SK-N-SH (cell line): ENCODE data around the gene TTC21A. TPM values are rescaled to one million over a fixed set of nuclear protein-coding genes. Genes with fewer than 3 reads are reported as not detected.

ENCODE experiments used
- CTCF ChIA-PET: fragments of 300-600, 350-600 bp; formaldehyde crosslinking; extraction: SDS; loops from one replicate; lab custom pipeline; 2021; lab: Yijun Ruan, JAX
- POLR2A ChIA-PET: fragments of 350-600 bp; sonication (Branson Sonifier 250); formaldehyde crosslinking; extraction: SDS; loops from one replicate; lab custom pipeline; 2020; ENCODE audit warnings: antibody characterized with exemption, inconsistent platforms; lab: Yijun Ruan, JAX
- DNase-seq: peaks from one replicate; pipeline ENCODE4 v3.0.0; 2012
- H2AFZ ChIP-seq: fragments of 200-600 bp; sonication (generic); 2 replicates; pipeline ENCODE4 v1.8.1; 2016; ENCODE audit warnings: antibody characterized with exemption, mild to moderate bottlenecking, low read depth
- H3F3A ChIP-seq: fragments of 200-600 bp; sonication (generic); replicated peaks from 2 replicates; pipeline ENCODE3; 2016; ENCODE audit warnings: antibody characterized with exemption, mild to moderate bottlenecking; ENCODE audit not compliant: insufficient read depth
- H3K27ac ChIP-seq, 2 experiments: fragments of 200-500 bp in 1 of 2; fragments of 200-600 bp in 1 of 2; sonication (Bioruptor generic) in 1 of 2; sonication (generic), shearing (Covaris generic) in 1 of 2; 2 replicates each; pipeline versions ENCODE4 v1.5.1 to v1.6.1; 2014 to 2016; ENCODE audit warnings: low read depth in 2 of 2, inconsistent platforms in 1 of 2, low read length in 1 of 2, mild to moderate bottlenecking in 1 of 2, mixed read lengths in 1 of 2
- H3K27me3 ChIP-seq: fragments of 200-600 bp; sonication (generic), shearing (Covaris generic); 2 replicates; pipeline ENCODE4 v1.6.1; 2016; ENCODE audit warnings: mixed run types; ENCODE audit not compliant: insufficient read depth
- H3K36me3 ChIP-seq, 2 experiments: fragments of 200-500 bp in 1 of 2; fragments of 200-600 bp in 1 of 2; sonication (Bioruptor generic) in 1 of 2; sonication (generic) in 1 of 2; replicated peaks in 1 of 2; 2 replicates each; pipeline versions ENCODE3 to v1.5.1; 2014 to 2016; ENCODE audit warnings: low read length in 1 of 2, mild to moderate bottlenecking in 1 of 2; ENCODE audit not compliant: insufficient read depth in 2 of 2, control insufficient read depth in 1 of 2
- H3K4me1 ChIP-seq, 2 experiments: fragments of 200-500 bp in 1 of 2; fragments of 200-600 bp in 1 of 2; sonication (Bioruptor generic) in 1 of 2; sonication (generic), shearing (Covaris generic) in 1 of 2; 2 replicates each; pipeline versions ENCODE4 v1.5.1 to v1.6.1; 2014 to 2016; ENCODE audit warnings: low read depth in 1 of 2, low read length in 1 of 2, mixed run types in 1 of 2; ENCODE audit not compliant: insufficient read depth in 2 of 2, control insufficient read depth in 1 of 2
- H3K4me2 ChIP-seq: fragments of 200-600 bp; sonication (generic), shearing (Covaris generic); 2 replicates; pipeline ENCODE4 v1.6.1; 2017; ENCODE audit warnings: mixed run types
- H3K4me3 ChIP-seq, 2 experiments: fragments of 200-500 bp in 1 of 2; fragments of 200-600 bp in 1 of 2; sonication (Bioruptor generic) in 1 of 2; sonication (generic), shearing (Covaris generic) in 1 of 2; 2 replicates each; pipeline versions ENCODE4 v1.5.1 to v1.8.1; 2014 to 2016; ENCODE audit warnings: low read depth in 2 of 2, inconsistent platforms in 1 of 2, low read length in 1 of 2, mild to moderate bottlenecking in 1 of 2, mixed read lengths in 1 of 2, moderate library complexity in 1 of 2
- H3K79me2 ChIP-seq: fragments of 200-600 bp; sonication (generic); 2 replicates; pipeline ENCODE4 v1.8.1; 2017; ENCODE audit warnings: mild to moderate bottlenecking; ENCODE audit not compliant: insufficient read depth
- H3K9ac ChIP-seq: fragments of 200-600 bp; sonication (generic); 2 replicates; pipeline ENCODE4 v1.6.1; 2017; ENCODE audit warnings: mixed run types
- H3K9me2 ChIP-seq: fragments of 200-600 bp; sonication (generic); 2 replicates; pipeline ENCODE4 v1.6.1; 2017; ENCODE audit warnings: mixed run types
- H3K9me3 ChIP-seq: fragments of 200-600 bp; sonication (generic); 2 replicates; pipeline ENCODE4 v1.6.1; 2017; ENCODE audit warnings: mixed run types, mild to moderate bottlenecking, moderate library complexity
- H4K20me1 ChIP-seq: fragments of 200-600 bp; sonication (generic); 2 replicates; pipeline ENCODE4 v1.6.1; 2017; ENCODE audit warnings: mild to moderate bottlenecking, mixed run types; ENCODE audit not compliant: insufficient read depth
- CTCF ChIP-seq: fragments of 200-600 bp; sonication (generic); IDR thresholded peaks from 2 replicates; pipeline ENCODE4 v1.6.1; 2017; ENCODE audit warnings: antibody characterized with exemption, mild to moderate bottlenecking, moderate library complexity
- FOSL2 ChIP-seq: IDR thresholded peaks from 2 replicates; pipeline ENCODE4 v1.4.0; 2012; ENCODE audit warnings: low read depth, mild to moderate bottlenecking, moderate library complexity, borderline replicate concordance
- FOXJ3 ChIP-seq: sonication (generic); formaldehyde crosslinking; IDR thresholded peaks from 2 replicates; pipeline ENCODE4 v1.5.1; 2020; ENCODE audit warnings: mild to moderate bottlenecking, missing genetic modification reagents
- FOXM1 ChIP-seq: IDR thresholded peaks from 2 replicates; pipeline ENCODE4 v1.4.0; 2012; ENCODE audit warnings: low read depth, mild to moderate bottlenecking
- GABPA ChIP-seq: IDR thresholded peaks from 2 replicates; pipeline ENCODE4 v1.4.0; 2012; ENCODE audit warnings: low read depth, mild to moderate bottlenecking
- GATA2 ChIP-seq: sonication (generic); formaldehyde crosslinking; IDR thresholded peaks from 2 replicates; pipeline ENCODE4 v1.5.0; 2020; ENCODE audit warnings: mild to moderate bottlenecking, missing genetic modification reagents
- IRF3 ChIP-seq: fragments of 150-350 bp; IDR thresholded peaks from 2 replicates; pipeline ENCODE4 v1.6.1; 2016; ENCODE audit warnings: mild to moderate bottlenecking, low read depth, low read length
- JUND ChIP-seq: IDR thresholded peaks from 2 replicates; pipeline ENCODE4 v1.4.0; 2012
- MXI1 ChIP-seq: IDR thresholded peaks from 2 replicates; pipeline ENCODE4 v1.6.1; 2012; ENCODE audit warnings: mild to moderate bottlenecking, low read depth, low read length, improper control_type of control experiment
- NFIC ChIP-seq: IDR thresholded peaks from 2 replicates; pipeline ENCODE4 v1.4.0; 2012; ENCODE audit warnings: borderline replicate concordance
- NRF1 ChIP-seq: IDR thresholded peaks from 2 replicates; pipeline ENCODE4 v1.6.1; 2012; ENCODE audit warnings: low read depth, mild to moderate bottlenecking, low read length
- RAD21 ChIP-seq: IDR thresholded peaks from 2 replicates; pipeline ENCODE4 v1.6.1; 2012; ENCODE audit warnings: mild to moderate bottlenecking, low read length
- RFX5 ChIP-seq: IDR thresholded peaks from 2 replicates; pipeline ENCODE4 v1.6.1; 2012; ENCODE audit warnings: mild to moderate bottlenecking, improper control_type of control experiment, low read length
- RXRA ChIP-seq: IDR thresholded peaks from 2 replicates; pipeline ENCODE4 v1.4.0; 2012; ENCODE audit warnings: low read depth, mild to moderate bottlenecking, borderline replicate concordance
- USF1 ChIP-seq: IDR thresholded peaks from 2 replicates; pipeline ENCODE4 v1.4.0; 2012; ENCODE audit warnings: low read depth, borderline replicate concordance
- YY1 ChIP-seq: IDR thresholded peaks from 2 replicates; pipeline ENCODE4 v1.4.0; 2012; ENCODE audit warnings: low read depth, mild to moderate bottlenecking
- WGBS: methylation state at CpG from one replicate; pipeline ENCODE4 v1.1.6; 2017; ENCODE audit warnings: low lambda C conversion rate; 5-methylcytosine and 5-hydroxymethylcytosine counted together
- polyA plus RNA-seq, 3 experiments: library from polyadenylated mRNA; depleted of rRNA; stranded (reverse); fragments of >200 nt; gene quantifications; 2 replicates each; pipeline ENCODE4 v1.2.3, GENCODE V29; 2012
- TF ChIP-seq, protein P1 (sequence below): IDR thresholded peaks from 2 replicates; pipeline ENCODE4; 2012
- TF ChIP-seq, protein P2 (sequence below): fragments of 150-350 bp; IDR thresholded peaks from 2 replicates; pipeline ENCODE4 v1.6.1; 2017; ENCODE audit warnings: antibody characterized with exemption, low read length, low read depth, borderline replicate concordance
- TF ChIP-seq, protein P3 (sequence below): IDR thresholded peaks from 2 replicates; pipeline ENCODE4 v1.4.0; 2012; ENCODE audit warnings: low read depth, borderline replicate concordance

TTC21A gene
- polyA plus RNA-seq, 1 of the 3 experiments (the other 2 are of a cell fraction), result 3.9 TPM

DNA sequence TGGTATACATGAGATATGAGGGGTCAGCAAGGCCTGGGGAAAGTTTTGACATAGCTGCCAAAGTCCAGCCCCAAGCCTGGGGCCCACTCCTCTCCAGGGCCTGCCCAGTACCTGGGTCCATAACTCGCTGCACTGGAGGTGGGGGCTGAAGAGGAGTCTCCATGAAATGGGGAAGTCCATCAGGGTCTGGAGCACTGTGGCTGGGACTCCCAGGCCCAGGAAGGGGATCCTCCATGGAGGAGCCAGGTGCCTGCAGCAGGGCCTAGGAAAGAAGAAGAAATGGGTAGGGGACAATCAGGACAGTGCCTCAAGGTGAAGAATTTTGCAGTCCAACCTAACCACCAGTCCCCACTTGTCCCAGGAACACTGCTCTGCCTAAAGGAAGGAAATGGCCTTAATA is 8.2 kb upstream of the TTC21A start (continued):
- TF ChIP-seq GABPA (no peak), CTCF (no peak), YY1 (no peak), IRF3 (no peak), USF1 (no peak), FOSL2 (no peak)

DNA sequence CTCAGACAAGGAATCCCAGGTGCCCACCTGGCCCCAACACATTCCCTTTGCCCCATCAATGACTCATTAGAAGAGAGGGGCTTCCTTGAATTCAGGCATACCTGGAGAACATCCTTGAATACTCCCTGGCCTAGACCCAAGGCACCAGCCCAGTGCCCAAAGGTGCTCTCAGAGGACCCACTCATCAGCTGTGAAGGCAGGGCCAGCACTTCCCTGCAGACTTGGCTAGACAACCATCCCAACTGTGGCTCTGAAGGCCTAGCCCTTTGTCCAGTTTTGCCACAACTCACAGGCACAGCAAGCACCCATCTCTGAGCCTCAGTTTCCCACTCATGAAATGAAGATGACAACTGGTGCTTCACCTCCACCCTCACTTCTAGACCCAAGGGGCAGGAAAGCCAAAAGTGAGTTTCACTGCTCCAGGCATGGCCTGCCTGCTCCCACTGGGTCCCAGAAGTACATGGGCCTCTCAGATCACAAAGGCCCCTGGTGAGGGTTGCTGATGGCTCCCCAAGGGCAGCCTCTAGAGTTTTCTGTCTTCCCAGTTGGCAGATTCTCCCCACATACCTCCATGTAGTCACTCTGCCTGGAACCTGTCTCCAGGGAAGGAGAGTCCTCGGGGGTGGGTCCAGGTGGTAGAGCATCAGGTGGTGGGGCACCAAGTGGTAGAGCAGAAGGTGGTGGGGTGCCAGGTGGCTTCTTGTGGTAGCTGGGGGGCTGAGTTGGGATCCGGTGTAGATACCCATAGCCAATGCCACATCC is 7.6 kb upstream of the TTC21A start:
- no peak overlapping the region for H2AFZ ChIP-seq
- peaks cover 0 to 5% of the 10 kb centered on the region in 2 experiments; a peak in 1 of 4 replicates for H3K4me1 ChIP-seq
- peaks cover 6% of the 10 kb centered on the region for H3F3A ChIP-seq
- no peaks in the 10 kb centered on the region for H3K9me2 ChIP-seq
- ChIA-PET CTCF (interaction anchor here (1.1 to 1.2 kb wide), 2 partner anchors 20 to 188 kb away, joined by 3 read pairs; no protein-coding TSS in a partner anchor), POLR2A (no interaction called here)
- H3K27me3 ChIP-seq, result no peaks in the 10 kb centered on the region
- H3K79me2 ChIP-seq, result peaks cover 33% of the 10 kb centered on the region
- H3K4me2 ChIP-seq, result no peak overlapping the region
- no peak for TF ChIP-seq YY1
- no peak for TF ChIP-seq CTCF
- no peak for TF ChIP-seq GATA2 (CRISPR knock-in tag)
- no peak for TF ChIP-seq GABPA
- TF ChIP-seq MXI1, result no peak
- TF ChIP-seq FOXJ3 (CRISPR knock-in tag), result no peak
- no peak for TF ChIP-seq JUND
- TF ChIP-seq RAD21, result no peak
- no peak for TF ChIP-seq RFX5
- TF ChIP-seq, protein P1, sequence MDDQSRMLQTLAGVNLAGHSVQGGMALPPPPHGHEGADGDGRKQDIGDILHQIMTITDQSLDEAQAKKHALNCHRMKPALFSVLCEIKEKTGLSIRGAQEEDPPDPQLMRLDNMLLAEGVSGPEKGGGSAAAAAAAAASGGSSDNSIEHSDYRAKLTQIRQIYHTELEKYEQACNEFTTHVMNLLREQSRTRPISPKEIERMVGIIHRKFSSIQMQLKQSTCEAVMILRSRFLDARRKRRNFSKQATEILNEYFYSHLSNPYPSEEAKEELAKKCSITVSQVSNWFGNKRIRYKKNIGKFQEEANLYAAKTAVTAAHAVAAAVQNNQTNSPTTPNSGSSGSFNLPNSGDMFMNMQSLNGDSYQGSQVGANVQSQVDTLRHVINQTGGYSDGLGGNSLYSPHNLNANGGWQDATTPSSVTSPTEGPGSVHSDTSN, result no peak
- TF ChIP-seq NFIC, result no peak
- TF ChIP-seq RXRA, result no peak
- TF ChIP-seq, protein P2, sequence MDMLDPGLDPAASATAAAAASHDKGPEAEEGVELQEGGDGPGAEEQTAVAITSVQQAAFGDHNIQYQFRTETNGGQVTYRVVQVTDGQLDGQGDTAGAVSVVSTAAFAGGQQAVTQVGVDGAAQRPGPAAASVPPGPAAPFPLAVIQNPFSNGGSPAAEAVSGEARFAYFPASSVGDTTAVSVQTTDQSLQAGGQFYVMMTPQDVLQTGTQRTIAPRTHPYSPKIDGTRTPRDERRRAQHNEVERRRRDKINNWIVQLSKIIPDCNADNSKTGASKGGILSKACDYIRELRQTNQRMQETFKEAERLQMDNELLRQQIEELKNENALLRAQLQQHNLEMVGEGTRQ, result no peak
- TF ChIP-seq, protein P3, sequence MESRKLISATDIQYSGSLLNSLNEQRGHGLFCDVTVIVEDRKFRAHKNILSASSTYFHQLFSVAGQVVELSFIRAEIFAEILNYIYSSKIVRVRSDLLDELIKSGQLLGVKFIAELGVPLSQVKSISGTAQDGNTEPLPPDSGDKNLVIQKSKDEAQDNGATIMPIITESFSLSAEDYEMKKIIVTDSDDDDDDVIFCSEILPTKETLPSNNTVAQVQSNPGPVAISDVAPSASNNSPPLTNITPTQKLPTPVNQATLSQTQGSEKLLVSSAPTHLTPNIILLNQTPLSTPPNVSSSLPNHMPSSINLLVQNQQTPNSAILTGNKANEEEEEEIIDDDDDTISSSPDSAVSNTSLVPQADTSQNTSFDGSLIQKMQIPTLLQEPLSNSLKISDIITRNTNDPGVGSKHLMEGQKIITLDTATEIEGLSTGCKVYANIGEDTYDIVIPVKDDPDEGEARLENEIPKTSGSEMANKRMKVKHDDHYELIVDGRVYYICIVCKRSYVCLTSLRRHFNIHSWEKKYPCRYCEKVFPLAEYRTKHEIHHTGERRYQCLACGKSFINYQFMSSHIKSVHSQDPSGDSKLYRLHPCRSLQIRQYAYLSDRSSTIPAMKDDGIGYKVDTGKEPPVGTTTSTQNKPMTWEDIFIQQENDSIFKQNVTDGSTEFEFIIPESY, result no peak
- TF ChIP-seq FOXM1, result no peak
- TF ChIP-seq NRF1, result no peak
- no peak overlapping the region for H3K27ac ChIP-seq
- no peak overlapping the region for H3K9ac ChIP-seq
- peaks cover 34% of the 10 kb centered on the region for H4K20me1 ChIP-seq
- WGBS, result 80% methylated on average over 1 of the region's 2 CpGs
- peaks cover 23 to 64% of the 10 kb centered on the region in 2 experiments for H3K36me3 ChIP-seq
- no peaks in the 10 kb centered on the region for H3K9me3 ChIP-seq
- no peak overlapping the region for H3K4me3 ChIP-seq
- DNase-seq, result no peak
